ENCODE results near the gene CCT7.
"Not testable (repeated sequence)": the region's sequence is repeated elsewhere in the genome, so short reads cannot be mapped to it uniquely, and the experiment has no call there.

- TF ChIP-seq CTCF (IDR thresholded peaks at IDR 0.05; ENCODE audit: insufficient read depth, low read length, poor library complexity, severe bottlenecking); EZH2phosphoT487 (conservative IDR thresholded peaks at IDR 0.05; ENCODE audit: low read length): not testable (repeated sequence)
Observed at GRCh38 chr2:73262691-73263429, 28.8 kb downstream of the CCT7 start.

Measured in SU-DHL-6 (cell line).